HG03469 (cell line): ENCODE data around the gene PDGFRB.

Experiments used
- ATAC-seq: cut with Tn5 transposase; IDR thresholded peaks from one replicate; pipeline ENCODE4 v1.9.1; 2021; ENCODE audit warnings: mild to moderate bottlenecking, moderate library complexity, moderate number of reproducible peaks; ENCODE audit not compliant: unreplicated experiment

Gene PDGFRB

DNA sequence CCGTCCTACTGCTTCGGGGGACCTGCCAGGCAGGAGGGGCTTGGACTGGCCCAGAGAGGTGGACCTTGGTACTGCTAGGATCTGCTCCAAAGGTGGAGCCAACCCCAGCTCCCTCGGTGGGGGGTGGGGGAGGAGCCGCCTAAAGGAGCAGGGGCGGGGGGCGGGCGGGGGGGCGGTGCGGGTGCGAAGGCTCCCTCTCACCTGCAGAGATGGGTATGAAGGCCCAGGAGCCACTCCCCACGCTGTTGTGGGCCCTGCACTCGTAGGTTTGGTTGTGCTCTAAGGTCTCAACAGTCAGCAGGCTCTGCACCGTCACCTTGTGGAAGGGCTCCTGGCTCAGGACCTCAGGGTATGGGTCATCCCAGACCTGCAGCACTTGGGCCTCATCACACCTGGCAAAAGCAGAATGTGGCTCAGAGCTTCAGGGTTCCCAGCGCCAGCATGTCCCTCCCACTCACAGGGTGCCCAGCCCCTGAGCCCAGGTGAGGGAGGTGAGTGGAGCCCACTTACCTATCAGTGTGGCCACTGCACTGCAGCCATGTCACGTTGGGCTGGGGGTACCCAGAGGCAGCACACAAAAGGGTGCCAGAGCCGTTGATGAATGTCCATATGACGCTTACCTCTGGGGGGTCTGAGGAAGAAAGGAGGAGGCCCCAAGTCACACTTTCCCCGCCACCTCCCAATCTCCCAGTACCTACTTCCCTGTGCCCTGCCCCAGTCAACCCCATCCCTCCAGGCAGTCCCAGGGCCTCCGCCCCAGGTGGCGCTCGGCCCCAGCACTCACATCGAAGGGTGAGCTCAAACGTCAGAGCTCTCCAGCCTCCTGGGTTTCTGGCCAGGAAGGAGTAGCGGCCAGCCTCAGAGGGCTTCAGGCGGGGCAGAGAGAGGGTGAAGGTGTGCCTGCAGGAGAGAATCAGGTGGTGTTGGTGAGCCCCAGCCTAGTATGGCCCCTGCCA is 85.7 kb downstream of the PDGFRB start:
- no peak for ATAC-seq

GRCh38 chr5:150068961-150069645 is 86.5 kb downstream of the PDGFRB start:
- no peak for ATAC-seq

- ATAC-seq = no peak
Measured at GRCh38 chr5:150068472-150068871, 87.2 kb downstream of the PDGFRB start.

DNA sequence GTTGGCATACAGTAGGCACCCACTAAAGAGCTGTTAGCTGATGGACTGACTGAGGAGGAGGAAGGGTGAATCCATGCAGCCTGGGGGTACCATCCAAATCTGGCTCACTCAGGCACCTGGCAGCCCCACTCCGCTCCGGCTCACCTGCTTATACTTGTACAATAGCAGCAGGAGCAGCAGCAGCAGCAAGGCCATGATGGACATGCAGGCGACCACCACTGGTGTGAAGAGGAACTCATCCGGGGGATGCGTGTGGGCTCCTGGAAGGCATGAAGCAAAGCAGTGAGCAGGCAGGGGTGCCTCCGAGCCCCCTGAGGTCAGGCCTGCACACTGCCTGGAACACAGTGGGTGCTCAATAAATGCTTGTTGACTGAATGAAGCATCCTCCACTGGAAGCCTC is 87.6 kb downstream of the PDGFRB start:
- ATAC-seq = no peak

- ATAC-seq = no peak
Measured at GRCh38 chr5:150067405-150067960, 88.2 kb downstream of the PDGFRB start.

- no peak for ATAC-seq
Measured at GRCh38 chr5:150066901-150067396, 88.7 kb downstream of the PDGFRB start.

DNA sequence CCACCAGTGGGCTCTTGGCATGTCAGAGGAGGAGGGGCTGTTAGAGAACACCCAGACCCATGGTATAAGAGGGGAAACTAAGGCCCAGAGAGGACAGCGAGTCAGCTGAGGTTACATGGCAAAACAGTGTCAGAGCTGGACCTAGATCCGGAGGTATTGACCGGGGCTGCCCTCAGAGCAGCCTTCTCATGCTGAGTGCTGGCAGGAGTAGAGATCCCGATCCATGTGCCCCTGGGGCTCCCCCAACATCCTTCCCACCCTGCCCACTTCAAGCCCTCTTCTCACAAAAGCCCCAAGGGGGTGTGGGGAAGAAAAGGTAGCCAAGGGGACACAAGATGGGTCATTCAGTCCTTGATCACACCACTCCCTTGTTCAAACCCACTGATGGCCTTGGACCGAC is 89.2 kb downstream of the PDGFRB start:
- ATAC-seq = no peak

GRCh38 chr5:150065886-150066285 is 89.8 kb downstream of the PDGFRB start:
- ATAC-seq = no peak

GRCh38 chr5:150065346-150065745 is 90.3 kb downstream of the PDGFRB start:
- ATAC-seq = no peak

DNA sequence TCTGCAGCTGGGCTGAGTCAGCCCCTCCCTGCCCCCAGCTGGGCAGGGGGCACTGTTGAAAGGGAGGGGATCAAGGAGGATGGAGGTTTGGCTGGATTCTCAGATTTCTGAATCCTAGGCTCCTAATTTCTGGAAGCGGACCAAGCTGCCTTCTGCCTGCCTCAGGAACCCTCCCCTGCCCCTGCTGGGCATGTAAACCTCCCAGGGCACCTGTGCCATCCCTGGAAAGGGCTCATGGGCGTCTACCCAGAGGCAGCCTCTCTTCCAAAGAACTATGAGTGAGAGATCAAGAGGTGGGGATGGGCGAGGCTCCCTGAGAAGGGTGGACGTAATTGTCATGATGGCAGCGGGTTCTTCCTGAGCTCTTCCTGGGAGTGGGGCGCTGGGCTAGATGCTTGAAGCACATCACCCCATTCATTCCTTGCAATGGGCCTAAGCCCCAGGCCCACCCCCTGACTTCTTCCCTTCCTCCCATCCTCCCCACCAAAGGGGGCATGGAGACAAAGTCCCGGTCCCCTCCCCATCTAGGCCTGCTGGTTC is 90.9 kb downstream of the PDGFRB start:
- ATAC-seq = no peak
